OCI-LY3 (cell line): Measurements from ENCODE around the gene ESRRB.

Source experiments
- H2AFZ ChIP-seq: fragments of 200-600, 300-600 bp; shearing (Covaris generic); 2 replicates; pipeline ENCODE4 v1.6.0; 2014; ENCODE audit warnings: antibody characterized with exemption, low read depth, low read length
- H3K27ac ChIP-seq: fragments of 200-600, 300-600 bp; sonication (generic); 2 replicates; pipeline ENCODE4 v1.5.1; 2014; ENCODE audit warnings: mild to moderate bottlenecking, low read length, moderate library complexity, mixed read lengths
- H3K27me3 ChIP-seq: fragments of 200-600, 300-600 bp; sonication (generic); 2 replicates; pipeline ENCODE4 v1.6.1; 2014; ENCODE audit warnings: low read depth, low read length, mixed read lengths
- H3K36me3 ChIP-seq: fragments of 200-600, 300-600 bp; sonication (generic); replicated peaks from 2 replicates; pipeline ENCODE3; 2014; ENCODE audit warnings: low read depth, low read length, mixed read lengths
- H3K4me1 ChIP-seq: fragments of 300-600, 200-600 bp; sonication (generic); 2 replicates; pipeline ENCODE4 v1.6.1; 2014; ENCODE audit warnings: low read length, mixed read lengths
- H3K4me2 ChIP-seq: fragments of 200-600, 300-600 bp; sonication (generic); 2 replicates; pipeline ENCODE4 v1.6.1; 2014; ENCODE audit warnings: low read length, mixed read lengths
- H3K4me3 ChIP-seq: fragments of 300-600, 200-600 bp; sonication (generic); 2 replicates; pipeline ENCODE4 v1.5.1; 2014; ENCODE audit warnings: antibody characterized with exemption, mild to moderate bottlenecking, low read length, moderate library complexity
- H3K79me2 ChIP-seq: fragments of 300-600, 200-600 bp; shearing (Covaris generic); 2 replicates; pipeline ENCODE4 v1.6.1; 2014; ENCODE audit warnings: mild to moderate bottlenecking, low read length, mixed read lengths
- H3K9ac ChIP-seq: fragments of 300-600, 200-600 bp; shearing (Covaris generic); 2 replicates; pipeline ENCODE4 v1.6.0; 2014; ENCODE audit warnings: mild to moderate bottlenecking, low read length, moderate library complexity
- H3K9me3 ChIP-seq: fragments of 200-600, 300-600 bp; shearing (Covaris generic); 2 replicates; pipeline ENCODE4 v1.6.1; 2014; ENCODE audit warnings: low read length, mixed read lengths; ENCODE audit not compliant: insufficient read depth
- H4K20me1 ChIP-seq: fragments of 200-600, 300-600 bp; sonication (generic); 2 replicates; pipeline ENCODE4 v1.6.1; 2016; ENCODE audit warnings: low read length, mixed read lengths; ENCODE audit not compliant: insufficient read depth
- CTCF ChIP-seq: fragments of 200-600, 300-600 bp; sonication (generic); IDR thresholded peaks from 2 replicates; pipeline ENCODE4 v1.5.1; 2014; ENCODE audit warnings: antibody characterized with exemption, low read length, low read depth
- EZH2phosphoT487 ChIP-seq: fragments of 200-600 bp; shearing (Covaris generic); IDR thresholded peaks from 2 replicates; pipeline ENCODE4 v1.6.1; 2018; ENCODE audit warnings: antibody characterized with exemption, mixed run types, low read depth

ESRRB gene

GRCh38 chr14:76395161-76395560, 19.2 kb downstream of the ESRRB start:
- no peaks in the 10 kb centered on the region for H3K36me3 ChIP-seq
- TF ChIP-seq EZH2phosphoT487 (no peak), CTCF (no peak)
- no peak overlapping the region for H3K27ac ChIP-seq
- no peak overlapping the region for H3K4me2 ChIP-seq
- H2AFZ ChIP-seq: no peak overlapping the region
- H4K20me1 ChIP-seq: no peaks in the 10 kb centered on the region
- H3K27me3 ChIP-seq: no peaks in the 10 kb centered on the region
- no peaks in the 10 kb centered on the region for H3K79me2 ChIP-seq
- no peaks in the 10 kb centered on the region for H3K9me3 ChIP-seq
- no peaks in the 10 kb centered on the region for H3K4me1 ChIP-seq
- H3K9ac ChIP-seq: no peak overlapping the region
- H3K4me3 ChIP-seq: no peak overlapping the region

- Histone ChIP-seq H3K27ac (no peak overlapping the region), H4K20me1 (no peaks in the 10 kb centered on the region), H3K9ac (no peak overlapping the region), H3K4me2 (no peak overlapping the region), H3K36me3 (no peaks in the 10 kb centered on the region), H3K27me3 (no peaks in the 10 kb centered on the region), H3K4me3 (no peak overlapping the region), H3K9me3 (no peaks in the 10 kb centered on the region), H3K4me1 (no peaks in the 10 kb centered on the region), H3K79me2 (no peaks in the 10 kb centered on the region), H2AFZ (no peak overlapping the region)
- TF ChIP-seq EZH2phosphoT487: no peak
- TF ChIP-seq CTCF: no peak
Measured at GRCh38 chr14:76396714-76397187, 20.8 kb downstream of the ESRRB start.

GRCh38 chr14:76405627-76406026, 29.7 kb downstream of the ESRRB start:
- no peaks in the 10 kb centered on the region for H4K20me1 ChIP-seq
- H3K27ac ChIP-seq: no peak overlapping the region
- no peak overlapping the region for H2AFZ ChIP-seq
- TF ChIP-seq EZH2phosphoT487: no peak
- no peaks in the 10 kb centered on the region for H3K9me3 ChIP-seq
- H3K4me2 ChIP-seq: no peak overlapping the region
- no peaks in the 10 kb centered on the region for H3K4me1 ChIP-seq
- no peaks in the 10 kb centered on the region for H3K36me3 ChIP-seq
- peaks cover 6% of the 10 kb centered on the region for H3K27me3 ChIP-seq
- H3K4me3 ChIP-seq: no peak overlapping the region
- no peak overlapping the region for H3K9ac ChIP-seq
- no peaks in the 10 kb centered on the region for H3K79me2 ChIP-seq

- Histone ChIP-seq H3K9me3 (no peaks in the 10 kb centered on the region), H3K4me3 (no peak overlapping the region), H3K79me2 (no peaks in the 10 kb centered on the region), H3K27me3 (peaks cover 6% of the 10 kb centered on the region), H4K20me1 (no peaks in the 10 kb centered on the region), H3K9ac (no peak overlapping the region), H3K4me2 (no peak overlapping the region), H3K36me3 (no peaks in the 10 kb centered on the region), H3K4me1 (no peaks in the 10 kb centered on the region), H2AFZ (no peak overlapping the region), H3K27ac (no peak overlapping the region)
- TF ChIP-seq EZH2phosphoT487: no peak
- no peak for TF ChIP-seq CTCF
Measured at GRCh38 chr14:76407449-76408150, 31.7 kb downstream of the ESRRB start.
